Measurements from ENCODE around the gene CFD.
"Not testable (repeated sequence)": the region's sequence is repeated elsewhere in the genome, so short reads cannot be mapped to it uniquely, and the experiment has no call there.

- TF ChIP-seq ETV6 (CRISPR knock-in tag; IDR thresholded peaks at IDR 0.05); ZBTB21 (CRISPR knock-in tag; IDR thresholded peaks at IDR 0.05; ENCODE audit: borderline replicate concordance); CTCF (IDR thresholded peaks at IDR 0.05); IRF1 (CRISPR knock-in tag; IDR thresholded peaks at IDR 0.05): not testable (repeated sequence)
Observed at GRCh38 chr19:853614-854220, 5.7 kb upstream of the CFD start.

Data from WTC11 (cell line).